Fibroblast of lung (primary cell): ENCODE results near the gene MTMR1. TPM values are rescaled to one million over a fixed set of nuclear protein-coding genes. Genes with fewer than 3 reads are reported as not detected.

Source experiments
- DNase-seq, 2 donors: peaks; one replicate each; pipeline versions ENCODE4 v3.0.0 to v3.0.0-alpha.2; 2010; ENCODE audit warnings: low read depth in 2 of 2
- H2AFZ ChIP-seq: 2 replicates; pipeline ENCODE4 v1.5.1; 2012; ENCODE audit warnings: low read length, control low read depth, inconsistent platforms
- H3K27ac ChIP-seq: 2 replicates; pipeline ENCODE4 v1.5.1; 2011; ENCODE audit warnings: low read length, control low read depth; ENCODE audit not compliant: insufficient read depth
- H3K27me3 ChIP-seq: 2 replicates; pipeline ENCODE4 v1.5.1; 2011; ENCODE audit warnings: mild to moderate bottlenecking, low read length; ENCODE audit not compliant: control insufficient read depth, insufficient read depth
- H3K36me3 ChIP-seq: 2 replicates; pipeline ENCODE4 v1.5.1; 2011; ENCODE audit warnings: low read length; ENCODE audit not compliant: control insufficient read depth, insufficient read depth
- H3K4me1 ChIP-seq: 2 replicates; pipeline ENCODE4 v1.5.1; 2011; ENCODE audit warnings: low read length; ENCODE audit not compliant: control insufficient read depth, insufficient read depth; ENCODE audit errors: extremely low read depth
- H3K4me2 ChIP-seq: 2 replicates; pipeline ENCODE4 v1.5.1; 2011; ENCODE audit warnings: low read length, control low read depth; ENCODE audit not compliant: insufficient read depth; ENCODE audit errors: extremely low read depth
- H3K4me3 ChIP-seq, 4 experiments: fragments of 200-600 bp in 1 of 4; sonication (generic) in 1 of 4; replicated peaks in 1 of 4; 2 replicates each; pipeline ENCODE4 v1.5.1; 2011 to 2016; ENCODE audit warnings: low read length in 4 of 4, low read depth in 3 of 4, mild to moderate bottlenecking in 3 of 4, control low read depth in 2 of 4, inconsistent platforms in 1 of 4, mixed read lengths in 1 of 4; ENCODE audit not compliant: insufficient read depth in 1 of 4; ENCODE audit errors: control extremely low read depth in 1 of 4
- H3K79me2 ChIP-seq: 2 replicates; pipeline ENCODE4 v1.5.1; 2012; ENCODE audit warnings: mild to moderate bottlenecking, low read length, inconsistent platforms; ENCODE audit not compliant: control insufficient read depth, insufficient read depth
- H3K9ac ChIP-seq: 2 replicates; pipeline ENCODE4 v1.5.1; 2011; ENCODE audit warnings: mild to moderate bottlenecking, low read length, control low read depth; ENCODE audit not compliant: insufficient read depth
- H3K9me3 ChIP-seq: 2 replicates; pipeline ENCODE4 v1.5.1; 2012; ENCODE audit warnings: low read depth, low read length; ENCODE audit not compliant: control insufficient read depth, insufficient read depth
- H4K20me1 ChIP-seq: 2 replicates; pipeline ENCODE4 v1.5.1; 2011; ENCODE audit warnings: low read length; ENCODE audit not compliant: control insufficient read depth, insufficient read depth; ENCODE audit errors: extremely low read depth
- CTCF ChIP-seq, 2 donors: IDR thresholded peaks in 1 of 2; conservative IDR thresholded peaks in 1 of 2; 1 replicate in 1 of 2; 2 replicates in 1 of 2; pipeline ENCODE4 v1.5.1; 2011 to 2012; ENCODE audit warnings: low read length in 2 of 2, control low read depth in 1 of 2, inconsistent platforms in 1 of 2, low read depth in 1 of 2, mild to moderate bottlenecking in 1 of 2
- EZH2 ChIP-seq: IDR thresholded peaks from 2 replicates; pipeline ENCODE4 v1.5.1; 2012; ENCODE audit warnings: low read length, control low read depth, mild to moderate bottlenecking; ENCODE audit errors: missing control alignments
- polyA plus RNA-seq, 2 donors: library from polyadenylated mRNA; depleted of rRNA in 1 of 2; stranded (reverse) in 1 of 2; unstranded in 1 of 2; fragments of >200 nt; gene quantifications; 2 replicates each; pipeline ENCODE4 v1.2.1, GENCODE V29; 2011 to 2012; ENCODE audit warnings: missing spikeins in 1 of 2
- total RNA-seq: library from RNA; depleted of rRNA; stranded (reverse); fragments of >200 nt; gene quantifications from 2 replicates; pipeline ENCODE4 v1.2.1, GENCODE V29; 2014

MTMR1 gene
- total and polyA plus RNA-seq, 2 donors (not counting 1 experiment from before 2014, with no cell fraction given): 22.3 to 28.1 TPM

- no peak overlapping the region for H2AFZ ChIP-seq
- no peaks in the 10 kb centered on the region for H4K20me1 ChIP-seq
- H3K4me2 ChIP-seq: no peak overlapping the region
- H3K27me3 ChIP-seq: no peaks in the 10 kb centered on the region
- no peak overlapping the region for H3K4me3 ChIP-seq
- TF ChIP-seq EZH2: no peak
- TF ChIP-seq CTCF (conservative IDR thresholded peaks at IDR 0.05 in 1 of 2, IDR thresholded peaks at IDR 0.05 in 1 of 2; ENCODE audit: low read depth in 1 of 2, low read length in 2 of 2): no peak
- H3K4me1 ChIP-seq: peaks cover 3% of the 10 kb centered on the region
- no peaks in the 10 kb centered on the region for H3K79me2 ChIP-seq
- H3K27ac ChIP-seq: peak overlapping the region; percentile 61
- no peaks in the 10 kb centered on the region for H3K36me3 ChIP-seq
- H3K9ac ChIP-seq: no peak overlapping the region
- DNase-seq: peak; percentile 91 to 97
- no peaks in the 10 kb centered on the region for H3K9me3 ChIP-seq
Measured at GRCh38 chrX:150731795-150732194, 38.6 kb downstream of the MTMR1 start.

GRCh38 chrX:150736475-150736874, 43.3 kb downstream of the MTMR1 start:
- no peaks in the 10 kb centered on the region for H3K27me3 ChIP-seq
- no peaks in the 10 kb centered on the region for H3K9me3 ChIP-seq
- H3K36me3 ChIP-seq: no peaks in the 10 kb centered on the region
- no peak for DNase-seq
- no peaks in the 10 kb centered on the region for H4K20me1 ChIP-seq
- TF ChIP-seq CTCF (conservative IDR thresholded peaks at IDR 0.05 in 1 of 2, IDR thresholded peaks at IDR 0.05 in 1 of 2; ENCODE audit: low read depth in 1 of 2, low read length in 2 of 2) (no peak), EZH2 (no peak)
- no peak overlapping the region for H2AFZ ChIP-seq
- H3K4me1 ChIP-seq: peaks cover 3% of the 10 kb centered on the region
- H3K4me3 ChIP-seq: no peak overlapping the region
- no peak overlapping the region for H3K9ac ChIP-seq
- H3K27ac ChIP-seq: no peak overlapping the region
- H3K4me2 ChIP-seq: no peak overlapping the region
- no peaks in the 10 kb centered on the region for H3K79me2 ChIP-seq

GRCh38 chrX:150752124-150752523, 58.9 kb downstream of the MTMR1 start:
- H3K27me3 ChIP-seq: no peaks in the 10 kb centered on the region
- no peaks in the 10 kb centered on the region for H3K79me2 ChIP-seq
- H4K20me1 ChIP-seq: no peaks in the 10 kb centered on the region
- peaks cover 2% of the 10 kb centered on the region for H3K36me3 ChIP-seq
- no peak overlapping the region for H3K27ac ChIP-seq
- no peaks in the 10 kb centered on the region for H3K4me1 ChIP-seq
- no peak overlapping the region for H3K9ac ChIP-seq
- DNase-seq: no peak
- no peak overlapping the region for H3K4me2 ChIP-seq
- H3K9me3 ChIP-seq: no peaks in the 10 kb centered on the region
- no peak overlapping the region for H2AFZ ChIP-seq
- no peak for TF ChIP-seq CTCF (conservative IDR thresholded peaks at IDR 0.05 in 1 of 2, IDR thresholded peaks at IDR 0.05 in 1 of 2; ENCODE audit: low read depth in 1 of 2, low read length in 2 of 2)
- TF ChIP-seq EZH2: no peak
- H3K4me3 ChIP-seq: no peak overlapping the region
